NCI-H1436 treated with DMSO at 0.1 percent for 48 hours (cell line): Measurements from ENCODE around the gene RYR1.
A peak's percentile ranks its signal among the peaks of the same experiment; 100 is the strongest.
"Not testable (repeated sequence)": the region's sequence is repeated elsewhere in the genome, so short reads cannot be mapped to it uniquely, and the experiment has no call there.

Source experiments
- DNase-seq: peaks from one replicate; lab custom pipeline; 2025; lab: John Stamatoyannopoulos, UW

RYR1 gene

GRCh38 chr19:38400361-38400760, 33.1 kb upstream of the RYR1 start:
- DNase-seq = no peak

- no peak for DNase-seq
Measured at GRCh38 chr19:38401148-38401547, 32.3 kb upstream of the RYR1 start.

- DNase-seq = no peak
Measured at GRCh38 chr19:38402623-38402966, 30.9 kb upstream of the RYR1 start.

GRCh38 chr19:38402967-38403674, 30.4 kb upstream of the RYR1 start, which contains the start of gene FAM98C:
FAM98C (plus strand) TSS chr19:38403093; CDS start chr19:38403154, 61 bp downstream.
- DNase-seq = peak; percentile 71

- DNase-seq = no peak
Measured at GRCh38 chr19:38404858-38405257, 28.6 kb upstream of the RYR1 start.

GRCh38 chr19:38405276-38405675, 28.2 kb upstream of the RYR1 start:
- no peak for DNase-seq

- no peak for DNase-seq
Measured at GRCh38 chr19:38409631-38410133, 23.8 kb upstream of the RYR1 start.

- DNase-seq = not testable (repeated sequence)
Measured at GRCh38 chr19:38410407-38410806, 23.1 kb upstream of the RYR1 start.

GRCh38 chr19:38411041-38411712, 22.3 kb upstream of the RYR1 start:
- no peak for DNase-seq

GRCh38 chr19:38411898-38412297, 21.6 kb upstream of the RYR1 start:
- not testable (repeated sequence) for DNase-seq

- DNase-seq = no peak
Measured at GRCh38 chr19:38412491-38412890, 21.0 kb upstream of the RYR1 start.

GRCh38 chr19:38412961-38413360, 20.5 kb upstream of the RYR1 start:
- no peak for DNase-seq

- no peak for DNase-seq
Measured at GRCh38 chr19:38413416-38413815, 20.1 kb upstream of the RYR1 start.

- no peak for DNase-seq
Measured at GRCh38 chr19:38417146-38417543, 16.3 kb upstream of the RYR1 start.

- DNase-seq = no peak
Measured at GRCh38 chr19:38417544-38418506, 15.7 kb upstream of the RYR1 start.

GRCh38 chr19:38420935-38421334, 12.6 kb upstream of the RYR1 start:
- no peak for DNase-seq

- DNase-seq = no peak
Measured at GRCh38 chr19:38421856-38422255, 11.6 kb upstream of the RYR1 start.

GRCh38 chr19:38422438-38422837, 11.1 kb upstream of the RYR1 start:
- DNase-seq = no peak

- no peak for DNase-seq
Measured at GRCh38 chr19:38424272-38424671, 9.2 kb upstream of the RYR1 start.

- no peak for DNase-seq
Measured at GRCh38 chr19:38425222-38425809, 8.2 kb upstream of the RYR1 start.

GRCh38 chr19:38425810-38426466, 7.6 kb upstream of the RYR1 start, which contains the start of gene RASGRP4:
RASGRP4 (minus strand) TSS chr19:38426219; CDS start chr19:38426091, 128 bp downstream.
- no peak for DNase-seq
